Fibroblast of skin of right quadriceps (primary cell): Measurements from ENCODE around the gene SORCS3.
A peak's percentile ranks its signal among the peaks of the same experiment; 100 is the strongest.

Experiments
- DNase-seq: peaks from one replicate; pipeline ENCODE4 v3.0.0-alpha.2; 2013

SORCS3 gene

DNA sequence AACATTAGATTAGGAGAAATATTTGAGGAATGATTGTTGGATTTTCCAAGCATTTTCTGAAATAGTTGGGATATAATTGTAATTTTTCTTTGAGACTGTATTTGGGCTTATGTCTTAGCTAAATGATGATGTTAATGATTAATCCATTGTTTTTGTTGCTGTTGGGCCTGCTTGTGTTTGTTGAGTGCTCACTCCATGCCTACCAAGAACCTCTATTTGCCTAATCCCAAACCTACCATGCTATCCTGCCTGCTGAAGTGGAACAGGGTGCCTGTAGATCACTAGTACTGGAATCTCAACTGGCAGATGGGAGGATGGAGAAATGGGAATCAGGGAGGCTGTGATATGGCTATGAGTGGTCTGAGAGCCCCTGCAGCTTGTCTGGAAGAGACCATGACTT, 565.5 kb downstream of the SORCS3 start:
- no peak for DNase-seq

DNA sequence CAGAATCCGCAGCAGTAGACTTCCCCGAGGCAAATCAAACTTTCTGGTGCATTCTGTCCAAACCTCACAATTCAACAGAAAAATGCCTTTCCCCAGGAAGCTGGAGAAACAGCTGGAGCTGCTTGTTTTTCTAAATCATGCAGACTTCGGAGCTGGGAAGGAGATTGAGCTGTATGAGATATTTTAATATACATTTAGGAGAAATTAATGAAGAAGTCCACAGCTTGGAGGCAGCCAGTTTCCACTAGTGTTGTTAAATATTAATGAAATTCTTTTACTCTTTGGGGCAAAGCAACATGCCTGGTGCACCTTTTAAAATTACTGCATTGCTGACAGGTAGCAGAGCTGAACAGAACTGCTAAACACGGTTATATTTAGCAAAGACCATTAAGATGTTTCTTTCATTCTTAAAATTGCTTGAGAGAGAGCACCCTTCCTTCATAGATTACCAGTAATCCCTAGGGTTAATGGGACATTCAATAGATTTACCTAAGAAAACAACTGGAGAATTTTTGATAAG, 566.4 kb downstream of the SORCS3 start:
- no peak for DNase-seq

DNA sequence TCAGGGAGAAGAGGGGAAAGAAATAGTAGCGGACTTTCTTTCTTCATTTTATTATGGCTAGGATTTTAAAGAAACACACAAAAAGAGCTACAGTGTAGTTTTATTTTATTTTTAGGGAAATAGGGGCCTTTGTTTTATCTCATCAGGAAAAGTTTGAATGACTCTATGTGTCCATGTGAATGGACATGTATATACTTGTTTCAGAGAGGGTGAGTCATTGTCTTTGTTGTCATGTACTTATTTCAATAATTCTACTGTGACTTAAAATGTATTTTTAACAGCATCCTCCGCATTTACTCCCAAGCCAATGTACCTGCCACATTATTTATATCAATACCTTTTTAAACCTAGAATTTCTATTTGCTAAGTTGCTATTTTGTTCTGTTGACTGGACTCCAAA, 569.5 kb downstream of the SORCS3 start:
- no peak for DNase-seq

DNA sequence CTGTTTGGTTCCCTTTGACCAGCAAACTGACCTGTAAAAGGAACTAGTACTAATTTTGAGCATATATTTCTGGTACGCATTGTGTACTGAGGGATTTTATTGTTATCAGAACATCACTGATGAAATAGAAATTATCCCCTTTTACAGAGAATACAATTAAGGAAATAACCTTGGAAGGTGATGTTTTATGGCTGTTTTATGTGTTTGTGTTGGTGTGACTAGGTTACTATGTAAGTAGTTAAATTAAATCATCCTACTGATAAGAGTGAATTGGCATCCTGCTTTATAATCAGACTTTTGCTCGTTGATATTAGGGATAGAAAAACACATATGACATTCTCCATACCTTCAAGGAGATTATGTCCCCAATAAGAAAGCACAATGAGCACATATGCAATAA, 596.6 kb downstream of the SORCS3 start:
- no peak for DNase-seq

DNA sequence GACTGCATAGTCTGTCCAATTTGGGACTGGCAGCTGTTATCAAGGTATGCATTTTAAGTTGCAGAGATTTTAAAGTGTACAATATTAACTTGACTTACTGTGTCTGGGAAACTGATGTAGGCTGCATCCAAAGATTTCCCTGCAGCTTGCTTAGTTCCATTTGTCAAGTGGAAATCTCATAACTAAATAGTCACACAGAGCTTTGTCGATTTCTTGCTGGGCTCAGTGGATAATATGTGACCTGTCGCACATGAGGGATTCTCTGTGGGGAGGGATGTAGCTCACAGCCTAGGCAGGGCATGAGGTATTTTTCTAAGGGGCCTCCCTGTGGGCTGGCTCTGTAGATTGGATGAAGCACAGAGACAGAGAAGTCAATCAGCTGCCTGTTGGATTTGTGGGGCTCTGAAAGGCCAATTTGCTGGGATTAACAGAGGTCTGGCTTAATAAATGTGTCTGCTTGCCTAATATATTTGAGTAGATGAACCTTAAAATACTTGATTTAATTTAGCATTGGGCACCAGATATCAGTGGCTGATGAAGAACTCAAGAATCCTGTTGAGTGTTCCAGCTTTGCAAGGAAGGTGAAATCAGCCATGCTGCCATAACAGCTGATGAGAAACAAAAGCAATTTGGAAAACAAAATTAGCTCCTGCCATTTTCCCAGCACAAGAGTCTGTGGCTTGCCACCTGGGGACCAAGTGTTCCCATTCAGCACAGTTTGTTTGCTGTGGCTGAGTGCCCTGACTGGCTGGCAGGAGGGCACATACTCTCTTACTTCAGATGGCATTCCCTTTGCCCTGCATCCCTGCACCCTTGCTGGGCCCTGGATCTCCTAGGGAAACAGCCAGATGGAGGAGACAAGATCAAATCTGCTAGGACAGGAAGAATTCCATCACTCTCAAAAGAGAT, 598.5 kb downstream of the SORCS3 start:
- DNase-seq = no peak

DNA sequence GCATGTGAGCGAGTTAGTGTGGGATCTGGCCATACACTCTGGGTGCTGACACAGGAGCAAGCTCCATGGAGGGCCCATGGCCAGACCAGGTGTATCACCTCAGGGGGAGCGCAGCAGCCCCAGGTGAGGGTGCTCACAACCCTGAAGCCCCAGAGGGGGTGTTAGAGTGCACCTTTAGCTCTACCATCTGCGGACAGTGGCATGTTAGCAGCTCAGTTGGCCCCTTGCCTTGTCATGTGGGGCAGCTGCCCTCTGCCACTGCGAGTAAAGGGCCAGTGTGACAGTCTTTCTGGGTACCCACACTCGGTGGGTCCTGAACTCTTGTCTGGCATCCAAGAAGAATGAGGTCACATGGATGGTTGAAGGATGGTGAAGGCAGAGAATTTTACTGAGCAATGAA, 600.2 kb downstream of the SORCS3 start:
- DNase-seq = no peak

DNA sequence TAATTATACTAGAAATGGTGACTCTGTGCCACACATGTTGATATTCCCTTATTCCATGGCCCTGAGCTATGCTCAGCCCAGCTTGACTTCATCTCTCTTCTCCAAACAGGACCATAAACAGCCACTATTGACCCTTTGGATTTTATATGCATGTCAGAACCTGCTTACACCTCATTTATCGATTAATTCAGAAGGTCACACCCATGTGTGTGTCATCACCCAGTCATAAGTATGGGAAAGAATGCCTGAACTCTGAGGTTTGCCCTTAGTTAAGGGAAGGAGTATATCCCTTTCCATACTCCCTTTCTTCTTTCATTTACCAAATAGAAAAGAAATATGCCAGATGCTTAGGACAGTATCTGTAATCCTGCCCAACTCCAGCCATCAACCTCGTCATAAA, 602.3 kb downstream of the SORCS3 start:
- no peak for DNase-seq

DNA sequence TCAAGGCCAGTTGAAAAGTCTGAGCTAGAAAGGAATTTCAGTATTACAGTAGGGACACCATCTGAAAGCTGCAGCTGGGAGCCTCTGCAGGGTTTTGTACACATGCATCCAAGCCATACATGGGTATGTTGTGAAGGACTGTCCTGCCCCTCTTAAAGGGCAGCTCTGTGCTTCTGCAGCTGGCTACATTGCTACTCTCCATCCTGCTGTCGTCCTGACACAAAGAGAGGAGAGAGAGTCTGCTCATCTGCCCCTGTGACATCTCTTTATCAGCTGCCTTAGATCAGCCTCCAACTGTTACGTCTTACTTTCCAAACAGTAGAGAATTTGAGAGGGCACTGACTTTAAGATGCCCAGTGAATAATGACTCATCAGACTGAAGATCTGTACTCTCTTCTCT, 602.7 kb downstream of the SORCS3 start:
- DNase-seq = no peak

DNA sequence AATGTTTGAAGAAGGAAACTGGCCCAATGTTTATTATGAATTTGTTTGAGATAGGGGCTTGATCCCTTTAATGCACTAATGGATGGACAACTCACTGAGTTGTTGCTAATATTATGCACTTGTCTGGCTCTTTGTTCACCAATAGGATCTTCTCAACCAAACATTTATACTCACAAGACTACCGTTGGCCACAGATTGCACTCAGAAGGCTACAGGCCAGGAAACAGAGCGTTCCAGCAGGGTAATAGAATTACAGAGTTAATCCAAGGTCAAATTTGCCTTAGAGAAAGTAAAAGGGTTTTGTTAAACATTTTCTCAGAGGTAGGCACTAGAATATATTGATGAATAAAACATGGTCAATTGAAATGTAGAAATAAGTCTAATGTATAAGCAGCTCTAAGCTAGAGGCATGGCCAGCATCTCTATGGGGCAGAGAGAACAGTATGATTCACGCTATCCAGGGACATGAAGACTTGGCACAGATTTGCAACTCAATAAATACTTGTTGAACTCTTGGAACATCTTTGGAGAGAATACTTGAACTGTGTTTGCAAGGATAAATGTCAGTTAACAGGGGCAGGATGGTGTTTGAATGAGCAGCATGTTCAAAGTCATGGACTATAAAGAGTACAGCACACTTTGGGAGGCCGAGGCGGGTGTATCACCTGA, 606.9 kb downstream of the SORCS3 start:
- DNase-seq = no peak

DNA sequence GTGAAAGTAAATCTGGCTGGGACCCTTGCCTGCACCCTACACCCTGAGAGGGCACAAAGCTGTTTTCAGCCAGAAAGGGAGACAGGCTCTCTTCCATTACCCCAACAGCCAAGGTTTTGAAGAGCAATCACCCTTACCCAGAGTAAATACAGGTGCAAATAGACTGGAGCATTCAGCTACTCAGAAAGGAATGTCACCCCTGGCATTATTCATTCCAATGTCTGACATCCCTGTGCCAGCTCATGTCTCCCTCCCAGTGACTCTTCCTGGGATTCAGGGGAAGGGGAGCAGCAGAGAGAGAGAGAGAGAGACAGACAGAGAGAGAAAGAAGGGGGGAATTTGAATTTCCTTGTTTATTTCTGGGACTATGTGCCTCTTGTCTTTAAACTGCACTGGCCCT, 611.8 kb downstream of the SORCS3 start:
- no peak for DNase-seq

DNA sequence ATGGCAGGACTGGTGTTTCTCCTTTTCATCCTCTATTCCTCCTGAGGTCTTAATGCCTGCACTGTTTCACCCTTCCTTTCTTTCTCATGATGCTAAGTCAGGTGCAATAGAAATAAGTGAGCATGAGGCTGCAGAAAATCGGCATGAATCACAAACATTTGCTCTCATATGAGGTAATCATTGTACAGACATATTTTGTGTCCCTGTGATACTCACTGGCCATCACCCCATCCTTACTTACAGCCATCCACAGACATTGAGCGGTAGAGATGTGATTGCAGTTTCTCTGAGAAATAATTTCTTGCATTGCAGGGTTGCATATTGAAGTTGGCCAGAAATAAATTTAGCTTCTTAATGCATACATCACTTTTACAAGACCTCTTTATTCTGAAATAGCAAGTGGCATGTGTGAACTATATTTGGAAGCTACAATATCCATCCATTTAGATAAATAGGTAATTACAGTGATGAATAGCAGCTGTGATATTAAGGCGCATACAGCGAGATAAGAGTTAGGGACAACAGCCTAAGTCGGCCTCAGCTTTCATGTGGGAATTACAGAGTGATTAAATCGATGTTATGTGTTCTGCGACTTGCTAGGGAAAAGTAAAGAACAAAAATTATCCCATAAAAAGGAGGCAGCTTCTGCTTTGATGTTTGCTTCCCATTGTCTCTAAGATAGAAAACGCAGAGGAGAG, 612.6 kb downstream of the SORCS3 start:
- no peak for DNase-seq

DNA sequence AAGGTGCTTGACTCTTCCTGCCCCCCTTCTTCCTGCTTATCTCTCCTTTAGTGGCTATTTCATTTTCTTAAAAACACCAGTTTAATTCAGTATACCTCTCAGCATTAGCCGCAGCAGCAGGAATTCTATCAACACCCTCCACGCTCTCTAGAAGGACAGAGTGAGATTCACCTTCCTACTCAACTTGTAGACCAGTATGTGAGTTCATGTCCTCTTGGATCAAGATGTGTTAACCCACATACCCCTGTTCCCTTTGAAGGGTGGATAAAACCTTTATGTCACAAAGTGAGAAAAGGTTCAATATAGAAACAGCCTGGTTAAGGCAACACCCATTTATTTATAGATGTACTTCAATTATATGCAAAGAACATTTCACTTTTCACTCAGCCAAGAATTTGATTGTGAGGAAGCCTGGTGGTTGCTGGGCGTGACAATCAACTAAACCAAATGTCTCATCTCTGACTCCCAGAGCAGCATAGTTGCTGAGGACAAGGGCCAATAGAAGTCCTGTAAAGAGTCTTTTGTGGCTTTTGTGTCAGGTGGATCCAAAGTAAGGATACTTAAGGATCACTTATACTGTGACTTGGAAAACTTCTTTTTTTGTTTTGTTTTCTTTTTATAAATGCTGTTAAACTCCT, 617.1 kb downstream of the SORCS3 start:
- no peak for DNase-seq

DNA sequence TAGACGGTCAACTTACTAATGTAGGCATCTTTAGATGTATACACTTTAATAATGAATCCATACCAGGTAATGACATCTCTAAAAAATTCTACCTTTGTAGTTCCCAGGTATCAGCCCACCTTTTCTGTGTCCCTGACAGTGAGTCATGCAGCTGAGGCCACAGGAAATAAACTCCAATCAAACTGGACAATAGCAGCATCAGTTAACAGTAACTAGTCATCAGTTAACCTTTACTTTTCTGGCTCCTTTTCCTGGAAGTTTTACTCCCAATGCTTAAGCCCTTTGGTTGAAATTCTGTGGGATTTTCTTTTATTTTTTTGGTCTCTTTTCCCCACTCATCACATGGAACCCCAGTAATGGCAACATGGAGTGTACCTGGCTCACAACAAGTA, 617.6 kb downstream of the SORCS3 start:
- DNase-seq = no peak

DNA sequence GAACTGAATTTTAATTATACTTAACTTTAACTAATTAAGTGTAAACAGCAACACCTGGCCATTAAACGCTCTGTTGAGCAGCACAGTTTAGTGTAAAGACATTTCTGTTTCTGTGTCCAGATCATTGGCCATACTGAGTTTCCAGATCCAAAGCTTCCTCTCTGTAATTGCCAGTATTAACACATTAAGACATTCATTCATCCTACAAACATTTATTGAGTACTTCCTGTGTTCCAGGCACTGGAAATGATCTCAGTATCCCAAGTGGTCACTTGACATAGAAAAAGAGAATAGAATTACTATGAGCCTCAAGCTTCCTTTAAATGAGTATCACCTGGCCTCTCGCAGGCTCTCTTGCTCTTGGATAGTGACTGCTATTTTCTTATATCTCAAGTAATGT, 618.1 kb downstream of the SORCS3 start:
- DNase-seq = no peak

DNA sequence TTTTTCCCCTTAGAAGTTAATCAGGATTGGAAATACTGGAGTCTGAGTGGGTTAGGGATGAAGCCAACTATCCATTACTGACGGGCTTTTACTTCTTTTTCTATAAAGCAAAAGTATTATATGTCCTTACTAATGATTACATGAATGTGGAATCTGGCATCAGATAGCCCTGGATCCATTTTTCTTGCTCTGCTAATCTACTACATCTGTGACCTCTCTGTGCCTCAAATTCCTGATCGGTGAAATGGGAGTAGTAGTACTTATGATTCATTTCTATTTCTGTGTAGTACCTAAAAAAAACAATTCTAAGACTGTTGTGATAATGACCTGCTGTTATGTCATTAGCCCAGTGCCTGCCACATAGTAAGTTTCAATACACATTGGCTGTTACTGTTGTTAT, 621.6 kb downstream of the SORCS3 start:
- DNase-seq = peak; percentile 49

DNA sequence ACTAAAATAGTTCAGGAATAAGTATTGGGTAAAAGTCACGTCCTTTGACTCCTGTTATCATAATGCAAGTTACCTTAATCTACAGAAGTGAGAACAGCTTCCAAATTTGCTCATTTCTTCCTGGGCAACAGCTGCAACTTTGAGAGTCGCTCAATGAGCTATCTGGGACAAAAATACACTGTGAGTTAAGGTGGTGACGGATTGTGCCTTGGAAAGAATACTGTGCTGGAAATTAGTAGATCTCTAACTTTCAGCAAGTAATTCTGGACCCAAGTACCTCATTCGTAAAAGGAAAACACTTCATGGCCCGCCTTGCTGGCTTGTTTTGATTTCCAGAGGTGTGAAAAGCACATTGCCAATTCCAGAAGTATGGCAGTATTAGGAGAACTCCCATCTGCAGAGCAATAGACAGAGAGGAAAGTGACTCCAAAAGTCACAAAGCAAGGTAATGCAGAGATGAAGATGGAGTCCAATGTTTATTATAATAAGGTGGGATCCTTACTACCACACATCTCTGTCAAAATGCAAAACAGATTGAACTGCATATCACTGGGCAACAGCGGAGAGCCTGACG, 626.0 kb downstream of the SORCS3 start:
- DNase-seq = no peak

DNA sequence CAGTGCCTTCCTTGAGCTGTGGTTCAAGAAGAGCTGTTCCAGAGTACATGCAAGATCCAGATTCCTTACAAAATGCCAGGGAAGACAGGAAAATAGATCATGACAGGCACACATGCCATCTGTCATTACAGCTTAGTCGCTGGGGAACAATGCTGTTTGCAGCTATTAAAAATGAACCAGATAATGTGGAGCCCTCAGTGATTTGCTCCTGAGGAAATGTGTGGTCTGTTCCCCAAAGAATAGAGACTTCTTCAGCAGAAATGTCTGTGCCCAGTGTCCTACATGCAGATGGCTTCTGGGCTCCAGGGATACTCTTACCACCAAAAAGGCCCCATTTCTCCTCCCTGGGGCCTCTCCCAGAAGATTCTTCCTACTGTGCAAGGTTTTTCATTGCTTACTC, 627.9 kb downstream of the SORCS3 start:
- no peak for DNase-seq

DNA sequence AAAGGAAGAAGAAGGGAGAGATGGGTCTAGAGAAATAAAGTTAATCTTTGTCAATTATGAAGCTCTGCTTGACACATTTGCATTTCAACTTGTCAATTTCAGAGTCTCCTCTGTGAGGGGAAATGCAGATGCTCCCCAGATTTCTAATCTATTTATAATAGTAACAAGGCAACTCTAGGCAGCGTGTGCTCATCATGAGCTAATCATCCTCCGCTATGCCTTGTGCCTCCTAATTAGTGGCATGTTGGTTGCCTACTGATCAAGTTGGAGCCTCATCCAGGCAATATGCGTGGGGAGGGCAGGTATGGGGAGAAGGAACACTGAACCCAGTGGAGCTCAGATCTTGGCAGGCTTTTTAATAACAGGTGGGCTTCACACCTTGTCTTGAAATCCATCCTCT, 628.6 kb downstream of the SORCS3 start:
- no peak for DNase-seq

DNA sequence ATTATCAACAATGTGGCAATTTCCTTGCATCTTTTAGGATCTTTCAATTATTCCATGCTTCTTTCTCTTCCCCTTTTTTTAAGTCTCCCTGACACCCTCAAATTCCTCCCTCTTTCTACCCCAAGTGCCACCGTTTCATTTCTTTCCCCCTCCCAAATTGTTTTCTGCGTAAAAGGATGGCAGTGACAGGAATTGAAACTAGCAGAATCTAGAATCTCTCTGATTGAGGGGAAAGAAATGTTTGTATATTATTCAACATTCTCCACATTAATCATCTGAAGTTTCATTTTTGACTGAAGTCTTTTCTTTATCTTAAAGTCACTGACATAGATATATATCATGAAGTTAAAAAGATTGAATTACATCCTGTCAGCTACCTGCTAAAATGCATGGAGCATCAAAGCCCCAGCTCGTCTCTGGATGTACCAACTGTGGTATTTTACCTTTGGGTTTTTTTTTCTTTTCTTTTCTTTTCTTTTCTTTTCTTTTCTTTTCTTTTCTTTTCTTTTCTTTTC, 633.5 kb downstream of the SORCS3 start:
- no peak for DNase-seq

DNA sequence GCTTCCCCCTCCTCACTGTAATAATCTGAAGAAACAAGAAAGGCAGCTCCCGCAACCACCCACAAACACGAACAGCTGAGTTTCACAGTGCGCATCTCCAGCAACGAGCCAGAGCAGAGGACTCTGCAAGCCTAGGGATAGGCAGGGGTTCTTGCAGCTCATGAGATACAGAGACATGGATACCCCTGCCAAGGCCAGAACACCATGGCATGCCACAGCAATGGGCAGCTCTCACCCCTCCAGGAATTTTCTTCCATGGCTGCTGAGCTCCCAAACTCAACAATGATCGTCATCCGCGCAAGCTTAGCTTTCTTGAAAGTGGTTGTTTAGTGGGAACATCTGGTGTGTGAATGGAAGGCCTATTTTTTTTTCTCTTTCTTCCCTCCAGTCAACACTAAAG, 637.3 kb downstream of the SORCS3 start:
- no peak for DNase-seq

DNA sequence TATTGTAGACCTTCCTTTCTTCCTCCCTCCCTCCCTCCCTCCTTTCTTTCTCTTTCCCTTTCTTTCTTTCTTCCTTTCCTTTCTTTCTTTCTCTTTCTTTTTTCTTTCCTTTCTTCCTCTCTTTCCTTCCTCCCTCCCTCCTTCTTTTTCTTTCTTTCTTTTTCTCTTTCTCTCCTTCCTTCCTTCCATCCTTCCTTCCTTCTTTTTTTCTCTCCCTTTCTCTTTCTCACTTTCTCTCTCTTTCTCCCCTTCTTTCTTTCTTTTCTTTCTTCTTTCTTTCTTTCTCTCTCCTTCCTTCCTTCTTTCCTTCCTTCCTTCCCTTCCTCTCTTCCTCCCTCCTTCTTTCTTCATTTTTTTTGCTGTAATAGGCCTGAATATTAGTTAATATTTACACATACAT, 638.0 kb downstream of the SORCS3 start:
- DNase-seq = no peak

DNA sequence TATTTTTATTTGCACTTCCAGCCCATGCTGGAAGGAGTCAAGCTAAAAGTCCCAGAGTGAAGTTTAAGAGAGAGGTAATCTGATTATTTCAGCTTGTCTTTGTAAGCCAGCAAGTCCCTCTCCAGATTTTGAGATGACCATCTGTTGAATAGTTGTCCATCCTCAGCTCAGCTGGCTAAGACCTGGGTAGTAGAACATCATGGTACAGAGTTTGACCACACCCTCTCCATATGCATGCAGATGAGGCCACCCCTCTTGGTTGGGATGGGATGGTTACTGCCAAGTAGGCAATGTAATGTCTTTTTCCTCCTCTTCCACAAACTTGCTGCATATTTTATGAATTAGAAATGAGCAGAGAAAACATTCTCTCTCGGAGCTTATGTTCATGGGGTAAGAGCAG, 639.8 kb downstream of the SORCS3 start:
- DNase-seq = no peak
